Measurements from ENCODE around the gene KCNAB3.
A peak's percentile ranks its signal among the peaks of the same experiment; 100 is the strongest.

KCNAB3 gene

DNA sequence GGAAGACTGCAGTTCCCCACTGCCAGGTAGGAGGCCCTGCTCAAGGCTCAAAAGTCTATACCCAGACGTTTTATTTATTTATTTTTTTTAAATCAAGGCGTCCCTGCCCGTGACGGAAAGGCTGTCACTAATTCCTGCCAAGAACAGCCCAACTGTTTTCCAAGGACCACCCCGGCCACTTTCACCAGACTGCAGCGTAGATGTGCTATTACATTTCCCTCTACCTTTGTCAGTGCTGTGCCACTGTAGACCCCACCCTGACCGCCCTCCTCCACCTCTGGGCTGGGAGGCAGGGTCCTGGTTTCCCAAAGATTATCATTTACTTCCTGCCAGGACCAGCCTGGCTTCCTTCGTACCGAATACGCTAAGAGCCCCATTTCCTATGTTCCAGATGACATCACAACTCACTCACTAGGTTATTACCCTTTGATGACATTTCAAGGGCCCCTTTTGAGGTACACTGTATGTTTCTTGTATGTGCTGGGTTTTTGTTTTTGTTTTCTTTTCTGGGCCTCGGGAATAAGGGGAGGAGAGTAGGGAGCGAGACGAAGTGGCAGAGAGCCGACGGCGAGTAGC is 7.3 kb downstream of the KCNAB3 start:
- Mint-ChIP-seq H3K36me3 (no peaks in the 10 kb centered on the region), H3K4me1 (peaks cover 21% of the 10 kb centered on the region), H3K27ac (peak overlapping the region; percentile 89), H3K9me3 (no peaks in the 10 kb centered on the region), H3K4me3 (peak overlapping the region; percentile 72)
- peak; percentile 59 for ATAC-seq
- DNase-seq (ENCODE audit: low spot score in 2 of 2): no peak

DNA sequence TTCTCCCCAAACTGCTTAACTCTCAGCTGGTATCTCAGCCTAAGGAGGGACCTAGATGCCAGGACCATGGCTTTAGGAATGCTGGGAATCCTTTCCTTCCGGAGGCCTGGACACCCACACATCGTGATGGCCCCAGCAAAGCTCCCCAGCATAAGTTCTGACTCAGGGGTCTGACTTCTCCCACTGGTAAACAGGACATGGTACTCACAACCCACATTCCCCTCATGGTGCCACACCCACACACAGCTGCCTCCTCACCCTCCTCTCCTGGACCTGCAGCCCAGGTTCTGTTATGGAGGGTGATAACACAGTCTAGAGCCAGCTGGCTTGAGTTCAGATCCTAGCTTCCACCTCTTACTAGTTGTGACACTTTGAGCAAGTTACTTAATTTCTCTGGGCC is 12.8 kb downstream of the KCNAB3 start:
- no peak for DNase-seq (ENCODE audit: low spot score in 2 of 2)
- H3K4me3 Mint-ChIP-seq: peak overlapping the region; percentile 86
- peaks cover 33% of the 10 kb centered on the region for H3K4me1 Mint-ChIP-seq
- peaks cover 5% of the 10 kb centered on the region for H3K36me3 Mint-ChIP-seq
- no peaks in the 10 kb centered on the region for H3K9me3 Mint-ChIP-seq
- no peak for ATAC-seq
- peak overlapping the region; percentile 90 for H3K27ac Mint-ChIP-seq

DNA sequence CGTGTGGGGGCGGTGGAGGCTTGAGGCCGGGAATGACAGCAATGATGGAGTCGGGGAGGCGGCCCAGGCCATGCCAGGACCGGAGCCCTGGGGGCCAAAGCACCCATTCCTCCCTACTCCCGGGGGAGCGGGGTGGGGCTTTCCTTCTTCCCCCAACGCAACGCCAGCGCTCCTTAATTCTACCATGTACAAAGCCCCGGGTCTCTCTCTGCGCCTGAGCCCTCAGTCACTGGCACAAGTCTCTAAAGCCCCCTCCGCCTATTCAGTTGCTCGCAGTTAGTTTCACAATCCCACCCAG is 13.3 kb downstream of the KCNAB3 start:
- H3K9me3 Mint-ChIP-seq: no peaks in the 10 kb centered on the region
- H3K4me3 Mint-ChIP-seq: peak overlapping the region; percentile 86
- no peak for ATAC-seq
- peaks cover 28% of the 10 kb centered on the region for H3K4me1 Mint-ChIP-seq
- peaks cover 5% of the 10 kb centered on the region for H3K36me3 Mint-ChIP-seq
- H3K27ac Mint-ChIP-seq: peak overlapping the region; percentile 90
- DNase-seq (ENCODE audit: low spot score in 2 of 2): no peak

DNA sequence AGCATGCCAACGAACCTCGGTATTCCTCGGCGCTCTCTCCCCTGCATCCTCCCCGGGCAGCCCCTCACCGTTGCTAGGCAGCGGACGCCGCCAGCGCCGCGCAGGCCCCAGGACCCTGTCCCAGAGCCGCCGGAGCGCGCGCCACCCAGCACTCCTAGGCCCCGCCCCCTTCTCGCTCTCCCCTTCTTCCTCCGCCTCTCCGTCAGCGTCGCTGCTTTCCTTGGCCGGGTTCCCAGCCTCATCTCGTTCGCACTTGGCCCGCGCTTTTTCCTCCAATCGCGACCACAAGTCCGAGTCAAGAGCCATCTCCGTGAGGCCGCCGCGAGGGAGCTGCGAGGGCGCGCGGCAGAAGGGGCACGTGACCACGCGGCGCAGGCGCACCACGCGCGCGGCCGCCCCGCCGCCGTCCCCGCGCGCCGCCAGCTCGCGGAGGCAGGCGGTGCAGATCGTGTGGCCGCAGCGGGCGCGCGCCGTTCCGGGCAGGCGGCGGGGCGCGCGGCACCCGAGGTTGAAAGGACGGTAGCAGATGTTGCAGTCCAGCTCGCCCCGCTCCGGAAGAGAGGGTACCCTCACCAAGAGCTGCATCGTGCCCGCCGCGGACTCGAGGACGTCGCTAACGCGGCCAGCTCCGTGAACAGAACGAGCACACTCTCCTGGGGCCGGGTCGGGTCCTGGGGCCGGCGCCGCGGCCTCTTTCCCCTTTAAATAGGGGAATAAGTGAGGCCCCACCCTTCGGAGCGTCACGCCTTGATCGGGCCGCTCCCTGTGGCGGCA is 13.9 kb downstream of the KCNAB3 start, which contains the start of gene RNF227:
Gene RNF227, minus strand, starts transcription at position 679 of the 774 bp plus-strand sequence. Its CDS starts 94 bp downstream, at position 585.
- ATAC-seq: peak; percentile 86
- Mint-ChIP-seq H3K4me1 (peaks cover 28% of the 10 kb centered on the region), H3K27ac (peak within 1 kb of the TSS; percentile 90), H3K4me3 (peak within 1 kb of the TSS; percentile 86), H3K36me3 (peaks cover 5% of the 10 kb centered on the region), H3K9me3 (no peaks in the 10 kb centered on the region)
- peak; percentile 78 to 94 for DNase-seq (ENCODE audit: low spot score in 2 of 2)

DNA sequence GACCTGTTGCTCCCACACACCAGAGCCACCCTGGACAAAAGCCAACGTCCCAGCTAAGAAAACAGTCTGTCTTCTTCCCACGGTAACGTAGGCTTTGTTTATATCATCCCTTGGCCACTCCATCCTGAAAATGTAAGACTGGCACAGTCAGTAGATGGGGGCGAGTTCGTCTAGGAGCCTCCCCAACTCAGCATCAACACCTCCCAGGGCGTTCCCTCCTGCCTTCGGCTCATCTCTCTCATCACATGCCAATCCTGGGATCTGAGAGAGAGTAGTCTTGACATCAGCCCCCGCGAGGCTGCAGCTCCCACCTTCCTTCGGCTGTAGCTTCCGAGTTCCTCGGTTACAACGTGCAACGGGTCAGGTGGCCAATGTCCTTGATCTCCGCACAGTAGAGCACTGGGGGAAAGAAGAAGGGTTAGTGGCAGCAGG is 14.5 kb downstream of the KCNAB3 start:
- H3K9me3 Mint-ChIP-seq: no peaks in the 10 kb centered on the region
- peak overlapping the region; percentile 86 for H3K4me3 Mint-ChIP-seq
- ATAC-seq (peak; percentile 55), DNase-seq (ENCODE audit: low spot score in 2 of 2) (no peak)
- peaks cover 28% of the 10 kb centered on the region for H3K4me1 Mint-ChIP-seq
- H3K36me3 Mint-ChIP-seq: peaks cover 5% of the 10 kb centered on the region
- peak overlapping the region; percentile 90 for H3K27ac Mint-ChIP-seq

DNA sequence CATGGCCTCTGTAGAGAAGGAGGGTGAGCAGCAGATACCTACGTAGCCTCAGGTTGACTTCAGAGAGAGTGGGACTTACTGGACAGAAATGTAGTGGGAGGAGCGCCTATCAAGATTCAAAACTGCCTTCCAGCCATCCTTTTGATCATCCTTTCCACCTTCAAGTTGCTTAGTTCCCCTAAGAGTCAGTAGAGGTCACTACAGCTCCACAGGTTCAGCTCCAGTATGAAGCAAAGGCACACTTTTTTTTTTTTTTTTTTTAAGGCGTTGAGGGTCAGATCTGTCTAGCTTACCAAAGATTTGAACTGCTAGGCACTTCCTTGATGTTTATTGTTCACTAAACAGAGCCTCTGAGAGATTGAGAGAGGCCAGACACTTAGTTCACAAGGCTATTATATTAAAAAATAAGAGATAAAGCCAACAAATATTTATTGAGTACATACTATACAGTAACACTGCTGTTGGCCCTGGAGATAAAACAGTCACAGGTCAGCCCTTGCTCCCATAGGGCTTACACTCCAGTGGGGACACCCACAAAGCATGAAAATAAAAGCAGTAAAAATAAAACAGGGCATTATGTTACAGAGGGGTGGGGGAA is 16.6 kb downstream of the KCNAB3 start:
- Mint-ChIP-seq H3K27ac (peak overlapping the region; percentile 90), H3K36me3 (peaks cover 5% of the 10 kb centered on the region), H3K4me3 (no peak overlapping the region), H3K4me1 (peaks cover 34% of the 10 kb centered on the region), H3K9me3 (no peaks in the 10 kb centered on the region)
- DNase-seq (ENCODE audit: low spot score in 2 of 2): peak in 1 of 2 donors; percentile 62
- ATAC-seq: peak; percentile 45

DNA sequence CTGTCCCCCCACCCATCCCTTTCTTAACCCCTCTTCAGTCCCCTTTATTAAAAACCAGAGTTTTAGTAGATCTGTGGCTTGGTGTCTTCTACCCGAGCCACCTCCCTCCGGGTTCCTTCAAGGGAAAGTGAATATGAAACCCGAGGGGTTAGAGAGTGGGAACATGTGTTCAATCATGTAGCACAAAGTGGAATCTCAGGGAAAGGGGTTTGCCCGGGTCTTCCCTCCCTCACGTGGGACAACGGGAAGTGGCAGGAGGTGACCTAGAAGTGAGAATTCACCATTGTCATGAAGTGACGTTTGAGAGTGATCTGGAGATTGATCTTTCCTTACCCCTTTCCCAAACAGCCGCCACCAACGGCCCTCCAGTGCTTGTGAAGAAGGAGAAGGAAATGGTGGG is 18.5 kb downstream of the KCNAB3 start:
- peak overlapping the region; percentile 90 for H3K27ac Mint-ChIP-seq
- H3K36me3 Mint-ChIP-seq: no peaks in the 10 kb centered on the region
- no peak for DNase-seq (ENCODE audit: low spot score in 2 of 2)
- H3K4me3 Mint-ChIP-seq: no peak overlapping the region
- no peak for ATAC-seq
- peaks cover 33% of the 10 kb centered on the region for H3K4me1 Mint-ChIP-seq
- H3K9me3 Mint-ChIP-seq: no peaks in the 10 kb centered on the region

DNA sequence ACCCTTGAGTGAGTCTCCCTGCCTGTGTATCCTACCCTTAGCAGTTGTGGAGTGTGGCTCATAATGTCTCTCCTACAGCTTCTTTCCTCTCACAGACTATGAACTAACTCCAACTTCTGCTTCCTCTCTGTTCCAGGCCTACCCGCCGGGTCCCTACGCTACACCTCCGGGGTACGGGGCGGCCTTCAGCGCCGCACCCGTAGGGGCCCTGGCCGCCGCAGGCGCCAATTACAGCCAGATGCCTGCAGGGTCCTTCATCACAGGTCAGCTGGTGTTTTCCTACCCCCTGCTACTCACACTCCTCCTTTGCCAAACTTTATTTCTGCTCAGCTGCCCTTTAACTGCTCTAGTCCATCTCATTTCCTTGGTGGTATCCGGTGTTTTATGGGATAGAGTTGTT is 18.9 kb downstream of the KCNAB3 start:
- Mint-ChIP-seq H3K27ac (peak overlapping the region; percentile 90), H3K9me3 (no peaks in the 10 kb centered on the region), H3K36me3 (no peaks in the 10 kb centered on the region), H3K4me1 (peaks cover 33% of the 10 kb centered on the region), H3K4me3 (no peak overlapping the region)
- DNase-seq (ENCODE audit: low spot score in 2 of 2) (no peak), ATAC-seq (no peak)

DNA sequence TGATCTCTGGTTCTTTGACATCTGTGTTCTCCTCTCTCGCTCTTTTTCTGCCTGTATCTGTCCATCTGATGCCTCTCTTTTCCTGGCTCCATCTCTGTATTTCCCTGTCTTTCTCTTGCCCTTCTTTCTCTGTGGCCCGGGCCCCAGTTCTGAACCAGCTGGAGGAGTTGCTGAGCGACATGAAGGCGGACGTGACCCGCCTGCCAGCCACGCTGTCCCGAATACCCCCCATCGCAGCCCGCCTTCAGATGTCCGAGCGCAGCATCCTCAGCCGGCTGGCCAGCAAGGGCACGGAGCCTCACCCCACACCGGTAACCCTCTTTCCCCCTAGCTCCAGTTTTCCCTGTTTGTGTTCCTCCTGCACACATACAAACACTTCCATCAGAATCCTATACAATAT is 19.4 kb downstream of the KCNAB3 start:
- DNase-seq (ENCODE audit: low spot score in 2 of 2) (no peak), ATAC-seq (no peak)
- Mint-ChIP-seq H3K36me3 (no peaks in the 10 kb centered on the region), H3K4me1 (peaks cover 31% of the 10 kb centered on the region), H3K4me3 (no peak overlapping the region), H3K9me3 (no peaks in the 10 kb centered on the region), H3K27ac (peak overlapping the region; percentile 90)

DNA sequence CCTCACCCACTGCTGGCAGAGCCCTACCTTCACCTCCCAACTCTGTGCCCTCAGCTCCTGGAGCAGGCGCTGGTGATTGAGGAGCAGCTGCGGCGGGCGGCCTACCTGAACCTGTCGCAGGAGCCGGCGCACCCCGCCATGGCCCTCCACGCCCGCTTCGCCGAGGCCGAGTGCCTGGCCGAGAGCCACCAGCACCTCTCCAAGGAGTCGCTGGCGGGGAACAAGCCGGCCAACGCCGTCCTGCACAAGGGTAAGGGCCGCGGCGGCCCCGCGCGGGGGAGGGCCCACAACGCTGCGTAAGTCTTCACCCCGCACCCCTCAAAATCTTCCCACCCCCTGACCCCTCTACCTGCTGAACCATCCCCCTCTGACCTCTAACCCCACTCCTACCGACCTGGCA is 20.6 kb downstream of the KCNAB3 start:
- no peaks in the 10 kb centered on the region for H3K36me3 Mint-ChIP-seq
- ATAC-seq (no peak), DNase-seq (ENCODE audit: low spot score in 2 of 2) (no peak)
- peak overlapping the region; percentile 90 for H3K27ac Mint-ChIP-seq
- H3K4me1 Mint-ChIP-seq: peaks cover 24% of the 10 kb centered on the region
- no peak overlapping the region for H3K4me3 Mint-ChIP-seq
- no peaks in the 10 kb centered on the region for H3K9me3 Mint-ChIP-seq

DNA sequence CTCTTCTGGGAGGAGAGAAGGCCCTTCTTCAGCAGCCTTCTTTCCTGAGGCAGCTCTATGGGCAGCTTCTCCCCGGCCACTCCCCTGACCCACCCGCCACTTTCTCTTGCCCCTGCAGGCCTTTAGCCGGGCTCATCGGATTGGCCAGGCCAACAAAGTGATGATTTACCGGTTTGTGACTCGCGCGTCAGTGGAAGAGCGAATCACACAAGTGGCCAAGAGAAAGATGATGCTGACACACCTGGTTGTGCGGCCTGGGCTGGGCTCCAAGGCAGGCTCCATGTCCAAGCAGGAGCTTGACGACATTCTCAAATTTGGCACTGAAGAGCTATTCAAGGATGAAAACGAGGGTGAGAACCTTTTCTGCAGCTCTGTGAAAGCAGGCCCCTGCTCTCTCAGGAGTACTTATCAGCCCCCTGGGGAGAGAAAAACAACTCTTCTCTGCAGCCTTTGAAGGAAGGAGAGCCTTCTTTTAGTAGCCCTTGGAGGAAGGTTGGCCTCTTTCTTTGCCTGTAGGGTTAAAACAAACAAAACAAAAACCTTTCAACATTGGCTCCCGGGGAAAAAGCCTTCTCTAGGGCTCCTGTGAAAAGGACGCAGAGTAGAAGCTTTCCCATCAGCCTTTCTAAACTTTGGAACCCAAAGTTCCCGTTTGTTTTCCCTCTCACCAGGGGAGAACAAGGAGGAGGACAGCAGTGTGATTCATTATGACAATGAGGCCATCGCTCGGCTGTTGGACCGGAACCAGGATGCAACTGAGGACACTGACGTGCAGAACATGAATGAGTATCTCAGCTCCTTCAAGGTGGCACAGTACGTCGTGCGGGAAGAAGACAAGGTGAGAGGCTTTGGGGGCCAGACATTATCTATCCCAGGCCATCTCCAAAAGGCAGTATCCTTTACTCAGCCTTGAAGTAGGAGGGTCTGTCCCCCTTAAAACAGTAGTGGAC is 26.2 kb downstream of the KCNAB3 start:
- Mint-ChIP-seq H3K4me3 (no peak overlapping the region), H3K4me1 (peaks cover 9% of the 10 kb centered on the region), H3K36me3 (no peaks in the 10 kb centered on the region), H3K27ac (peak overlapping the region; percentile 83), H3K9me3 (no peaks in the 10 kb centered on the region)
- no peak for ATAC-seq
- DNase-seq (ENCODE audit: low spot score in 2 of 2): no peak

DNA sequence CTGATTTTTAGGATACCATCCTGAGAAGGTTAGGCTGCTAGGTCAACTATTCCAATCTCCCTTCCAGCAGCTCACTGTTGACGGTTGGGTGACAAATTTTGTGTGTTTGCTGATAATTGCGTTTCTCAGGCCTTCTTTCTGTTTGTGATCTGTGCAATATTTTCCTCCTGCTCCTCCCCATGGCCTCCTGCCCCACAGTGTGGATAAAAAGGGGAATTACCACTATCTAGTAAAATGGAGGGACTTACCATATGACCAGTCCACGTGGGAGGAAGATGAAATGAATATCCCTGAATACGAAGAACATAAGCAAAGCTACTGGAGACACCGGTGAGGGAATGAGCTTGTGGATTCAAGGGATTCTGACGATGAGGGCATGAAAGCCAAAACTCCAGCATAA is 31.9 kb downstream of the KCNAB3 start:
- Mint-ChIP-seq H3K4me1 (peaks cover 22% of the 10 kb centered on the region), H3K4me3 (no peak overlapping the region), H3K9me3 (no peaks in the 10 kb centered on the region), H3K36me3 (no peaks in the 10 kb centered on the region), H3K27ac (peak overlapping the region; percentile 72)
- ATAC-seq: peak; percentile 87
- no peak for DNase-seq (ENCODE audit: low spot score in 2 of 2)

DNA sequence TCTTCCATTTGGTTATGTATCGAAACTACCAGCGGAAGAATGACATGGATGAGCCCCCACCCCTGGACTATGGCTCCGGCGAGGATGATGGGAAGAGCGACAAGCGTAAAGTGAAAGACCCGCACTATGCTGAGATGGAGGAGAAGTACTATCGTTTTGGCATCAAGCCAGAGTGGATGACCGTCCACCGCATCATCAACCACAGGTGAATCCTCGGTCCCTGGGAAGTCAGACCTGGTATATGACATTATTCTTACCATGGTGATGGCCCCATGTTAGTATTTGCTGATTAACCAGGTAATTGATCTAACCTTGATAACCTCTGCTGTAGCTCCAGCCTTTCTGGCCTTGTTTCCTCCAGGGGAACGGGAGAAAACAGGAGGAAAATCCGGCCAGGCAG is 32.6 kb downstream of the KCNAB3 start:
- Mint-ChIP-seq H3K9me3 (no peaks in the 10 kb centered on the region), H3K4me3 (no peak overlapping the region), H3K27ac (peak overlapping the region; percentile 72), H3K36me3 (no peaks in the 10 kb centered on the region), H3K4me1 (peaks cover 22% of the 10 kb centered on the region)
- ATAC-seq: no peak
- no peak for DNase-seq (ENCODE audit: low spot score in 2 of 2)

DNA sequence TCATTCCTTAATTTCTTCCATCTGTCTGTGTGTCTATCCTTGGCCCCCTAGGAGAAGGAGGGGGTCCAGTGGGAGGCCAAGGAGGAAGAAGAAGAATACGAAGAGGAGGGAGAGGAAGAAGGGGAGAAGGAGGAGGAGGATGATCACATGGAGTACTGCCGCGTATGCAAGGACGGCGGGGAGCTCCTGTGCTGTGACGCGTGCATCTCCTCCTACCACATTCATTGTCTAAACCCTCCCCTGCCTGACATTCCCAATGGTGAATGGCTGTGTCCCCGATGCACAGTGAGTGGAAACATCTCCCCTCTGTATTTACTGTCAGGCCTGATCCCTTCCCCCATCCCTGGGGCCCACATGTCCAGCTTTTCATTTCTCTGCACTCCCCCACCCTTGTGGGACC is 34.8 kb downstream of the KCNAB3 start:
- Mint-ChIP-seq H3K4me1 (peaks cover 30% of the 10 kb centered on the region), H3K27ac (peak overlapping the region; percentile 58), H3K9me3 (no peaks in the 10 kb centered on the region), H3K4me3 (no peak overlapping the region), H3K36me3 (no peaks in the 10 kb centered on the region)
- DNase-seq (ENCODE audit: low spot score in 2 of 2): no peak
- no peak for ATAC-seq

DNA sequence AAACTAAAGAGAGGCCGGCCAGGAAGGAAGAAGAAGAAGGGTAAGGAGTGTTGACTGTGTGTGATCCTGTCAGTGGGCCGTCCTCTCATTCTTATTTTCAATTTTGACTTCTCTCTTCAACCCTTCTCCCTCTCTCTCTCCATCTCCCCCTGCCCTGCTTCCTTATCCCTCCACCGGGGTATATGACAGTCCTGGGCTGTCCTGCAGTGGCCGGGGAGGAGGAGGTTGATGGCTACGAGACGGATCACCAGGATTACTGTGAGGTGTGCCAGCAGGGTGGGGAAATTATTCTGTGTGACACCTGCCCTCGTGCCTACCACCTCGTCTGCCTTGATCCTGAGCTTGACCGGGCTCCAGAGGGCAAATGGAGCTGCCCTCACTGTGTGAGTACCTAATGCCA is 35.4 kb downstream of the KCNAB3 start:
- Mint-ChIP-seq H3K4me3 (no peak overlapping the region), H3K9me3 (no peaks in the 10 kb centered on the region), H3K4me1 (peaks cover 30% of the 10 kb centered on the region), H3K36me3 (no peaks in the 10 kb centered on the region), H3K27ac (peak overlapping the region; percentile 58)
- DNase-seq (ENCODE audit: low spot score in 2 of 2) (no peak), ATAC-seq (no peak)
